C4-2B (cell line): ENCODE results near the gene SIGLEC1.

ENCODE experiments used
- ZFX ChIP-seq: fragments of 450-650 bp; IDR thresholded peaks from 2 replicates; pipeline ENCODE4 v1.6.1; 2017
- TF ChIP-seq, protein P1 (sequence below): fragments of 450-650 bp; conservative IDR thresholded peaks from 2 replicates; pipeline ENCODE4 v1.5.1; 2017; ENCODE audit warnings: mild to moderate bottlenecking

GRCh38 chr20:3674447-3674846 is 38.0 kb downstream of the SIGLEC1 start:
- TF ChIP-seq, protein P1, sequence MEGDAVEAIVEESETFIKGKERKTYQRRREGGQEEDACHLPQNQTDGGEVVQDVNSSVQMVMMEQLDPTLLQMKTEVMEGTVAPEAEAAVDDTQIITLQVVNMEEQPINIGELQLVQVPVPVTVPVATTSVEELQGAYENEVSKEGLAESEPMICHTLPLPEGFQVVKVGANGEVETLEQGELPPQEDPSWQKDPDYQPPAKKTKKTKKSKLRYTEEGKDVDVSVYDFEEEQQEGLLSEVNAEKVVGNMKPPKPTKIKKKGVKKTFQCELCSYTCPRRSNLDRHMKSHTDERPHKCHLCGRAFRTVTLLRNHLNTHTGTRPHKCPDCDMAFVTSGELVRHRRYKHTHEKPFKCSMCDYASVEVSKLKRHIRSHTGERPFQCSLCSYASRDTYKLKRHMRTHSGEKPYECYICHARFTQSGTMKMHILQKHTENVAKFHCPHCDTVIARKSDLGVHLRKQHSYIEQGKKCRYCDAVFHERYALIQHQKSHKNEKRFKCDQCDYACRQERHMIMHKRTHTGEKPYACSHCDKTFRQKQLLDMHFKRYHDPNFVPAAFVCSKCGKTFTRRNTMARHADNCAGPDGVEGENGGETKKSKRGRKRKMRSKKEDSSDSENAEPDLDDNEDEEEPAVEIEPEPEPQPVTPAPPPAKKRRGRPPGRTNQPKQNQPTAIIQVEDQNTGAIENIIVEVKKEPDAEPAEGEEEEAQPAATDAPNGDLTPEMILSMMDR = no peak
- no peak for TF ChIP-seq ZFX
